Activated naive CD8-positive, alpha-beta T cell (primary cell): ENCODE measurements around the gene SNX25.
A peak's percentile ranks its signal among the peaks of the same experiment; 100 is the strongest.
"Not testable (repeated sequence)": the region's sequence is repeated elsewhere in the genome, so short reads cannot be mapped to it uniquely, and the experiment has no call there.

Experiments used
- H3K27ac Mint-ChIP-seq: one replicate; pipeline ENCODE4 v1.8.0; 2021; ENCODE audit warnings: mixed read lengths
- H3K27me3 Mint-ChIP-seq: one replicate; pipeline ENCODE4 v1.8.0; 2021; ENCODE audit warnings: mixed read lengths
- H3K36me3 Mint-ChIP-seq: one replicate; pipeline ENCODE4 v1.8.0; 2021; ENCODE audit warnings: mixed read lengths
- H3K4me1 Mint-ChIP-seq: one replicate; pipeline ENCODE4 v1.8.0; 2021; ENCODE audit warnings: low read depth, mixed read lengths
- H3K4me3 Mint-ChIP-seq: one replicate; pipeline ENCODE4 v1.8.0; 2021; ENCODE audit warnings: mild to moderate bottlenecking, mixed read lengths
- H3K9me3 Mint-ChIP-seq: one replicate; pipeline ENCODE4 v1.8.0; 2021; ENCODE audit warnings: low read depth, mixed read lengths

The SNX25 gene

DNA sequence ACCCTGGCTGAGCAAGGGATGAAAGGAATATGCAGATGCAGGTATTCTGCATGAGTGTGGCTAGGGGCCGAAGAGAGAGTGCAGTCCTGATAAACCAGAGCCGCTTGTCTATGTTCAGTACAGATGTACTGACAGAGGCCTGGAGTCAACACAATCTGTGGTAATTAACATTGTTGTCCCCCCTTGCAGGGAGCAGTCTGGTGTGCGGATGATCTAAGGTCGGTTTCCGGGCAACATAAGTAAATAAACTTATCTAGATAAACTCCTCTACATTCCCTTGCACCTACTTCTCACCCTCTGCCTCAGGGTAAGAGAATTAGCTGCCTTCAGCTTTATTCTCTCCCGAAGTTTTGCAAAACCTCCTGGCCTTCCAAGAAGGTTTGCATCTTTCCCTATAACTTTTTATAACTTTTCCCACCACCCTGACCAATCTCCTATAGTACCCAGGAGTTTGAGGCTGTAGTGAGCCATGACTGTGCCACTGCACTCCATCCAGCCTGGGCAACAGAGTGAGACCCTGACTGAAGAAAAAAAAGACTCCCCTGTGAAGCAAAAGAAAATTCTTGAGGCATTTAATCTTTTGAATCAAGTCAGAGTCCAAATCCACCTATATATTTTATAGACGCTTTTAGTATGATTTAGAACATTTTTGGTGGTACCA lies 26.6 kb downstream of the SNX25 start:
- Mint-ChIP-seq H3K27me3 (no peaks in the 10 kb centered on the region), H3K36me3 (peaks cover 11% of the 10 kb centered on the region), H3K27ac (no peak overlapping the region), H3K4me3 (no peak overlapping the region), H3K4me1 (peaks cover 11% of the 10 kb centered on the region), H3K9me3 (no peaks in the 10 kb centered on the region)

DNA sequence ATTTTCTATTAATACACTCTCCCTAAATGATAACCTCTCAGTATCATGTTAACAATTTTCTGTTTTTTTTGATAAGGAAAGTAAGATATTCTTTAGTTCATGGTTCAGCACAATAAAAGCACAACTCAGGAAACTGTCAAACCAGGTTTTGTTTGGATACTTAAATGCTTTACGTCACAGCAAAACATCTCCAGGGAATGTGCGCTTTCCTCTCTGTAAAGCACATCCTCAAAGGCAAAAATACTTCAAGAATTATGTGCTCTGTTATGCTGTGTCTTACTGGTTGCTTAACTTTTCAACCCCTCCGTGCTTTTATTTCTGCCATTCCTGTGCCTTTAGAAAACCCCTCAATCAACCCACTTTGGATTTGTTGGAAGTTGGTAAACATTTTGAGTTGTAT lies 27.8 kb downstream of the SNX25 start:
- Mint-ChIP-seq H3K36me3 (peaks cover 14% of the 10 kb centered on the region), H3K4me3 (no peak overlapping the region), H3K27ac (no peak overlapping the region), H3K9me3 (no peaks in the 10 kb centered on the region), H3K27me3 (no peaks in the 10 kb centered on the region), H3K4me1 (peaks cover 10% of the 10 kb centered on the region)

DNA sequence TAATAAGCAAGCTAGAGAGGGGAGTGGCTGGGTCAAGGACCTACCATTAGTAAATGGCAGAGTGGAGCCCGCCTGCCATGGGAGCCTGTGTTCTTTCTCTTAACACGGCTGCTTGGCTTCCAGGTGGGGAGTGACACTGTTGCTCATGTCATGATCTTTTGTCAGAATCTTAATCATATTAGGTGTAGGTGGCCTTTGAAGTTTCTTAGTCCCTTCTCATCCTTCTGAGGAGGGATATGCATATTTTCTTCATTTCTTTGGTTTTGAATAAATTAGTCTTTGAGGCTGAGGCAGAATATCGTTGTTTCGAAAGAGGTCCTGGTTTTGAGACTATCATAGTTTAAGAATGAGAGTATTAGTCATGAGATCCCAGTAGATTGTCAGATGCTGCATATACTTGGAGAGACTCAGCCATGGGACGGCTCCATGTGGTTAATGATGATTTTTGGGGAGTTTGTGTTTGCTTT lies 28.9 kb downstream of the SNX25 start:
- H3K27ac Mint-ChIP-seq: peak overlapping the region; percentile 50
- H3K4me3 Mint-ChIP-seq: no peak overlapping the region
- H3K9me3 Mint-ChIP-seq: no peaks in the 10 kb centered on the region
- peaks cover 10% of the 10 kb centered on the region for H3K4me1 Mint-ChIP-seq
- peaks cover 14% of the 10 kb centered on the region for H3K36me3 Mint-ChIP-seq
- H3K27me3 Mint-ChIP-seq: no peaks in the 10 kb centered on the region

DNA sequence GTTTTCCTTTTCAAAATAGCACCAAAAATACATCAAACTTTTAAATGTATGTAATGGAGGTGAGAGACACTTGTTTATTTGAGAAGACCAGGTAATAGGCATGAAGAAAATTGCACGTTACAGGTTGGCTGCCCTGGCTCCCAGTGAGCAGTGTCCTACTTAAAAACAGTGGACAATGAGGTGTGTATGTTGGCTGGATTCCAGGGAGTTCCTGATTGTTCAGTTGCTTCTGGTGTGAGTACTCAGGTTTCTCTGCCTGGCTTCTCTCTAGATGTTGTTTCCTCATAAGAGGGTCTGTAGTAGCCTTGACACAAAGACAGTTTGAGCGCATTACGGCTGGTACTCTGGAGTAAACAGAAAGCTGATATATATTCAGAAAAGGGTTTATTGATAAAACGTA lies 29.4 kb downstream of the SNX25 start:
- H3K9me3 Mint-ChIP-seq: no peaks in the 10 kb centered on the region
- H3K27me3 Mint-ChIP-seq: no peaks in the 10 kb centered on the region
- H3K27ac Mint-ChIP-seq: peak overlapping the region; percentile 30
- H3K36me3 Mint-ChIP-seq: peaks cover 14% of the 10 kb centered on the region
- no peak overlapping the region for H3K4me3 Mint-ChIP-seq
- H3K4me1 Mint-ChIP-seq: peaks cover 12% of the 10 kb centered on the region

- H3K27me3 Mint-ChIP-seq, H3K9me3 Mint-ChIP-seq, H3K27ac Mint-ChIP-seq, H3K4me3 Mint-ChIP-seq: not testable (repeated sequence)
- Mint-ChIP-seq H3K36me3 (peaks cover 10% of the 10 kb centered on the region), H3K4me1 (peaks cover 12% of the 10 kb centered on the region)
These were observed 31.1 kb downstream of the SNX25 start for GRCh38 chr4:185240486-185240885.

DNA sequence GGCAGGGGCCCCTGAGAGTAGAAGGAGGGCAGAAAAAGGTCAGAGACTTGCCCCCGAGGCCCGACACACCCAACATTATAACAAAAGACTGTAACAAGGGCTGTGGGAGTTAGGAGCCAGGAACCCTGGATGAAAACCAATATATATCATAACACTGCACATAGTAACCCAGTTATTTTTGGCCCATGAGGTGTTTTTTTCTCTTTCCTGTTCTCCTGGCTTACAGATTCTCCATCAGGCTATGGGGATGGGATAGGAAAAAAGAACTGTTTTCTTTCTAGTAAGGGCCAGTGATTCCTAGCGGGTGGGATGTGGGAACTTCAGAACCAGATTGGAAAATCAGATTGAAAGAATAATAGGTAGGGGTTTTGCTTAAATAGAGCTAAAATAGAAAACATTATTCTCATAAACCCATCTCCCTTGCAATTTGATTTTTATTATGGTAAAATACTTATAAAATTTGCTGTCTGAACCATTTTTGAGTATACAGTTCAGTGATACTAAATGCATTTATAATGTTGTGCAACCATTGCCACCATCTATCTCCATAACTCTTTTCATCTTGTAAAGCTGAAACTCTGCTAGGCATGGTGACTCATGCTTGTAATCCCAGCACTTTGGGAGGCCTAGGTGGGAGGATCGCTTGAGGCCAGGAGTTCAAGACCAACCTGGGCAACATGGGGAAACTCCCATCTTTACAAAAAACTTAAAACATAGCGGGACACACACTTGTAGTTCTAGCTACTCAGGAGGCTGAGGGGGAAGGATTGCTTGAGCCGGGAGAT lies 33.5 kb downstream of the SNX25 start:
- Mint-ChIP-seq H3K36me3 (peaks cover 17% of the 10 kb centered on the region), H3K4me1 (peaks cover 26% of the 10 kb centered on the region), H3K4me3 (no peak overlapping the region), H3K27me3 (no peaks in the 10 kb centered on the region), H3K27ac (peak overlapping the region; percentile 23), H3K9me3 (no peaks in the 10 kb centered on the region)

- Mint-ChIP-seq H3K4me3 (no peak overlapping the region), H3K36me3 (peaks cover 13% of the 10 kb centered on the region), H3K27ac (no peak overlapping the region), H3K27me3 (no peaks in the 10 kb centered on the region), H3K9me3 (no peaks in the 10 kb centered on the region), H3K4me1 (peaks cover 22% of the 10 kb centered on the region)
These were observed 34.5 kb downstream of the SNX25 start for GRCh38 chr4:185243879-185244278.

DNA sequence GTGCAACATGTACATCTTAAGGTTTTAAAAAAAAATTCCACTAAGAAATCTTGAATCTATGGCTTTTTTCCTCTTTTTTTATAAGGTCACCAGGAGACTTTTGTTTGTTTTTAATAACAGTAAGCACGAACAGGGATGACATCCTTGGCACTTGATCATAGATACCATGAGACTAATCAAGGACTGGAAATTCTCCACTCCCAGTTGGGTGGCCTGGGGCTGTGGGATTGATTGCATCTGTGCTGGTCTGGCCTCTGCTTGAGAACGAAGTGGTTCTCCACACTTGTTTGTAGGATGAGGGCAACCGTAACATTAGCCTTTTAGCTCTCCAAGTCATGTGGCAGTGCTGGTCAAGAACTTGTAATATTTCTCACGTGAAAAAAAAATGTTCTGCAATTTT lies 35.4 kb downstream of the SNX25 start:
- H3K36me3 Mint-ChIP-seq: peaks cover 13% of the 10 kb centered on the region
- no peak overlapping the region for H3K27ac Mint-ChIP-seq
- H3K9me3 Mint-ChIP-seq: no peaks in the 10 kb centered on the region
- peaks cover 23% of the 10 kb centered on the region for H3K4me1 Mint-ChIP-seq
- H3K27me3 Mint-ChIP-seq: no peaks in the 10 kb centered on the region
- no peak overlapping the region for H3K4me3 Mint-ChIP-seq

DNA sequence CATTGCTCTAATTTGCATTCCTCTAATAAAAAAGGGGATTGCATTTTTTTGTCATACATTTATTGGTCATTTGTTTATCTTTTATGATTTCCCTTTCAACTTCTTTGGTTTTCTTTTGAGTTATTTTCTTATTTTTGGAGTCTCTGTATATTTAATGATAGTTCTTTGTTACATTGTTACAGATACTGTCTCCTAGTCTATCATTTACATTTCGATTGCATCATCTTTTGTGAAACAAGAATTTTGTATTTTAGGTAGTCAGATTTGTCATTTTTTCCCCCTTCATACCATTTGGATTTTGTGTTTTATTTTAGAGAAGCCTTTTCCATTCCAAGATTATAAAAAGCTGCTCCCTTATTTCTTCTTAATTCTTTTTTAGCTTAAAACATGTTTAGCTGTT lies 37.1 kb downstream of the SNX25 start:
- peaks cover 31% of the 10 kb centered on the region for H3K4me1 Mint-ChIP-seq
- H3K36me3 Mint-ChIP-seq: peaks cover 13% of the 10 kb centered on the region
- H3K4me3 Mint-ChIP-seq: no peak overlapping the region
- no peaks in the 10 kb centered on the region for H3K9me3 Mint-ChIP-seq
- H3K27me3 Mint-ChIP-seq: no peaks in the 10 kb centered on the region
- peak overlapping the region; percentile 58 for H3K27ac Mint-ChIP-seq

DNA sequence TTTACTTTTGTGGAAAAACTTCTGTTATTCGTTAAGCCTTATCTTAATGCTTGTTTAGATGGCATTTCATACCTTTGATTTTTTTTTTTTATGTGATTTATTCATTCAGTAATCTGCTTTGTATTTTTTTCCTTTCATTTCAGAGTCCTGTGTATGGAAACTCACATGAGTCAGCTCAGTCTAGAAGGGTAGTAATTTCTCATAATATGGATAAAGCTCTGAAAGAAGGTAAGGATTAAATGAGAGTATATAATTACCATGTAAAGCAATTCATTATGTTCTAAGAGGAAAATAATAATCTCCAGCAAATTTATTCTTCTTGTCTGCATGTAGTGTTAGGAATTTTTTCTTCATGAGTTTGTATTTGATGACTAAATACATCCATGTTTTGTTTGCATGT lies 37.8 kb downstream of the SNX25 start:
- Mint-ChIP-seq H3K27ac (peak overlapping the region; percentile 80), H3K27me3 (no peaks in the 10 kb centered on the region), H3K4me1 (peaks cover 37% of the 10 kb centered on the region)

DNA sequence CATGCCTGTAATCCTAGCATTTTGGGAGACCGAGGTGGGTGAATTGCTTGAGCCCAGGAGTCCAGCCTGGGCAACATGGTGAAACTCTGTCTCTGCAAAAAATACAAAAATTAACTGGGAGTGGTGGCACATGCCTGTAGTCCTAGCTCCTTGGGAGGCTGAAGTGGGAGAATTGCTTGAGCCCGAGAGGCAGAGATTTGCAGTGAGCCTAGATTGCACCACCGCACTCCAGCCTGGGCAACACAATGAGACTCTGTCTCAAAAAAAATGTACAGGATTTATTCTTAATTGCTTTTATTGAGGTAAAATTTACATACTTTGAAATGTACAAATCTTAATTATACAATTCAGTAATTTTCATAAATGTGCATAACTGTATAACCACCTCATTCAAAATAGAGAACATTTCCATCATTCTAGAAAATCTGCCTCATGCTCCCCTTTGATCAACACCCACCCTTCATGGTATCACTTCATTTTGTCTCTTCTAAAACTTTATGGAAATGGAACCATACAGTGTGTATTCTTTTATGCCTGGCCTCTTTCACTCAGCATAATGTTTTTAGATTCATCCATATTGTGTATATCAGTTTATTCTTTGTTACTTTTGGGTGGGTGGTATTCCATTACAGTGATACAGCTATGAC lies 39.1 kb downstream of the SNX25 start:
- H3K9me3 Mint-ChIP-seq: no peaks in the 10 kb centered on the region
- H3K27me3 Mint-ChIP-seq: no peaks in the 10 kb centered on the region
- H3K36me3 Mint-ChIP-seq: peaks cover 10% of the 10 kb centered on the region
- peak overlapping the region; percentile 37 for H3K27ac Mint-ChIP-seq
- peaks cover 36% of the 10 kb centered on the region for H3K4me1 Mint-ChIP-seq
- no peak overlapping the region for H3K4me3 Mint-ChIP-seq

More for the DNA sequence above, 37.8 kb downstream of the SNX25 start:
- H3K4me3 Mint-ChIP-seq: peak overlapping the region; percentile 9
- H3K9me3 Mint-ChIP-seq: no peaks in the 10 kb centered on the region
- peaks cover 10% of the 10 kb centered on the region for H3K36me3 Mint-ChIP-seq

DNA sequence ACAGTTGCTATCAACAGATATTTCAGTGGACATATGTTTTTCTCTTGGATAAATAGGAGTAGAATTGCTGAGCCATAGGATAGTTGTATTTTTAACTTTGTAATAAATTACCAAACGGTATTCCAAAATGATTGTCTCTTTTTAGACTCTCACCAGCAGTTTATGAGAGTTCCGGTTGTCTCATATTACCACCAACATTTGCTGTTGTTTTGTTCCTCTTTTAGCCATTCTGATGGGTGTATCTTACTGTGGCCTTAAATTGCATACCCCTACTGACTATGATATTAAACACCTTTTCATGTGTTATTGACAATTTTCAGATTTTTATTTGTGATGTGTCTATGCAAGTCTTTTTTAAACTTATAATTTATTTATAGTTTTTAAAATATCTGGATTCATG lies 39.7 kb downstream of the SNX25 start:
- no peaks in the 10 kb centered on the region for H3K27me3 Mint-ChIP-seq
- peaks cover 39% of the 10 kb centered on the region for H3K4me1 Mint-ChIP-seq
- H3K9me3 Mint-ChIP-seq: no peaks in the 10 kb centered on the region
- H3K27ac Mint-ChIP-seq: no peak overlapping the region
- peaks cover 11% of the 10 kb centered on the region for H3K36me3 Mint-ChIP-seq
- H3K4me3 Mint-ChIP-seq: no peak overlapping the region

GRCh38 chr4:185254434-185254833 lies 45.0 kb downstream of the SNX25 start:
- H3K36me3 Mint-ChIP-seq: peaks cover 3% of the 10 kb centered on the region
- peaks cover 36% of the 10 kb centered on the region for H3K4me1 Mint-ChIP-seq
- H3K9me3 Mint-ChIP-seq: no peaks in the 10 kb centered on the region
- no peaks in the 10 kb centered on the region for H3K27me3 Mint-ChIP-seq
- no peak overlapping the region for H3K4me3 Mint-ChIP-seq
- no peak overlapping the region for H3K27ac Mint-ChIP-seq

- no peaks in the 10 kb centered on the region for H3K27me3 Mint-ChIP-seq
- H3K4me1 Mint-ChIP-seq: peaks cover 36% of the 10 kb centered on the region
- no peaks in the 10 kb centered on the region for H3K9me3 Mint-ChIP-seq
- no peak overlapping the region for H3K27ac Mint-ChIP-seq
- peaks cover 3% of the 10 kb centered on the region for H3K36me3 Mint-ChIP-seq
- H3K4me3 Mint-ChIP-seq: no peak overlapping the region
These were observed 46.5 kb downstream of the SNX25 start for GRCh38 chr4:185255868-185256267.

GRCh38 chr4:185256446-185256845 lies 47.0 kb downstream of the SNX25 start:
- no peak overlapping the region for H3K27ac Mint-ChIP-seq

More at GRCh38 chr4:185256446-185256845, 47.0 kb downstream of the SNX25 start:
- H3K27me3 Mint-ChIP-seq: no peaks in the 10 kb centered on the region
- H3K4me3 Mint-ChIP-seq: no peak overlapping the region
- H3K4me1 Mint-ChIP-seq: peaks cover 32% of the 10 kb centered on the region
- no peaks in the 10 kb centered on the region for H3K9me3 Mint-ChIP-seq
- H3K36me3 Mint-ChIP-seq: peaks cover 3% of the 10 kb centered on the region
